ENCODE measurements around the gene TIGAR. TPM values are rescaled to one million over a fixed set of nuclear protein-coding genes. Genes with fewer than 3 reads are reported as not detected.

Gene TIGAR
- total RNA-seq, 1 donor from 2014 or later, result 21.0 TPM

GRCh38 chr12:4277857-4278256 is 43.2 kb upstream of the TIGAR start:
- H3K36me3 Mint-ChIP-seq, result peaks cover 15% of the 10 kb centered on the region
- no peak for DNase-seq (ENCODE audit: low spot score in 2 of 2, unreplicated experiment in 2 of 2)
- H3K27ac Mint-ChIP-seq, result peak overlapping the region; percentile 69
- peaks cover 62% of the 10 kb centered on the region for H3K4me1 Mint-ChIP-seq
- no peaks in the 10 kb centered on the region for H3K27me3 Mint-ChIP-seq (ENCODE audit: low read depth)
- TF ChIP-seq CTCF (IDR thresholded peaks at IDR 0.05; ENCODE audit: unreplicated experiment), result no peak
- H3K4me3 Mint-ChIP-seq, result peak overlapping the region; percentile 25
- H3K9me3 Mint-ChIP-seq, result no peaks in the 10 kb centered on the region

GRCh38 chr12:4278329-4279197 is 42.5 kb upstream of the TIGAR start:
- Mint-ChIP-seq H3K9me3 (no peaks in the 10 kb centered on the region), H3K4me1 (peaks cover 59% of the 10 kb centered on the region), H3K27me3 (ENCODE audit: low read depth) (no peaks in the 10 kb centered on the region), H3K36me3 (peaks cover 17% of the 10 kb centered on the region), H3K4me3 (peak overlapping the region; percentile 25), H3K27ac (peak overlapping the region; percentile 84)
- TF ChIP-seq CTCF (IDR thresholded peaks at IDR 0.05; ENCODE audit: unreplicated experiment), result no peak
- no peak for DNase-seq (ENCODE audit: low spot score in 2 of 2, unreplicated experiment in 2 of 2)

- H3K9me3 Mint-ChIP-seq, result no peaks in the 10 kb centered on the region
- no peak for TF ChIP-seq CTCF (IDR thresholded peaks at IDR 0.05; ENCODE audit: unreplicated experiment)
- peaks cover 23% of the 10 kb centered on the region for H3K36me3 Mint-ChIP-seq
- DNase-seq (ENCODE audit: low spot score in 2 of 2, unreplicated experiment in 2 of 2), result no peak
- H3K27me3 Mint-ChIP-seq (ENCODE audit: low read depth), result no peaks in the 10 kb centered on the region
- H3K27ac Mint-ChIP-seq, result peak overlapping the region; percentile 84
- H3K4me1 Mint-ChIP-seq, result peaks cover 59% of the 10 kb centered on the region
- peak overlapping the region; percentile 25 for H3K4me3 Mint-ChIP-seq
Measured at GRCh38 chr12:4279198-4279690, 41.8 kb upstream of the TIGAR start.

GRCh38 chr12:4280351-4281163 is 40.5 kb upstream of the TIGAR start:
- peaks cover 29% of the 10 kb centered on the region for H3K36me3 Mint-ChIP-seq
- no peaks in the 10 kb centered on the region for H3K27me3 Mint-ChIP-seq (ENCODE audit: low read depth)
- peak overlapping the region; percentile 43 for H3K4me3 Mint-ChIP-seq
- H3K27ac Mint-ChIP-seq, result peak overlapping the region; percentile 85
- no peaks in the 10 kb centered on the region for H3K9me3 Mint-ChIP-seq
- no peak for TF ChIP-seq CTCF (IDR thresholded peaks at IDR 0.05; ENCODE audit: unreplicated experiment)
- no peak for DNase-seq (ENCODE audit: low spot score in 2 of 2, unreplicated experiment in 2 of 2)
- H3K4me1 Mint-ChIP-seq, result peaks cover 60% of the 10 kb centered on the region

GRCh38 chr12:4281173-4281654 is 39.8 kb upstream of the TIGAR start:
- no peaks in the 10 kb centered on the region for H3K9me3 Mint-ChIP-seq
- DNase-seq (ENCODE audit: low spot score in 2 of 2, unreplicated experiment in 2 of 2), result no peak
- TF ChIP-seq CTCF (IDR thresholded peaks at IDR 0.05; ENCODE audit: unreplicated experiment), result no peak
- peak overlapping the region; percentile 85 for H3K27ac Mint-ChIP-seq
- peaks cover 54% of the 10 kb centered on the region for H3K4me1 Mint-ChIP-seq
- peaks cover 35% of the 10 kb centered on the region for H3K36me3 Mint-ChIP-seq
- no peaks in the 10 kb centered on the region for H3K27me3 Mint-ChIP-seq (ENCODE audit: low read depth)
- H3K4me3 Mint-ChIP-seq, result no peak overlapping the region

Measured in mesothelial cell of epicardium (in vitro differentiated cells).